Peyer's patch (tissue), 4 donors: ENCODE results near the gene MYO3A. TPM values are rescaled to one million over a fixed set of nuclear protein-coding genes. Genes with fewer than 3 reads are reported as not detected.

Source experiments
- DNase-seq, 3 donors: peaks; one replicate each; pipeline ENCODE4 v3.0.0-alpha.2; 2017 to 2019
- H3K27ac ChIP-seq, 4 donors: fragments of 200-600 bp; sonication (generic); one replicate each; pipeline ENCODE4 v1.5.1; 2016 to 2019
- H3K27me3 ChIP-seq, 2 donors: fragments of 200-600 bp; sonication (generic); one replicate each; pipeline ENCODE4 v1.5.1; 2019
- H3K36me3 ChIP-seq, 3 donors: fragments of 200-600 bp; sonication (generic); one replicate each; pipeline ENCODE4 v1.5.1; 2016 to 2019
- H3K4me1 ChIP-seq, 4 donors: fragments of 200-600 bp; sonication (generic); one replicate each; pipeline ENCODE4 v1.5.1; 2016 to 2019
- H3K4me3 ChIP-seq, 4 donors: fragments of 200-600 bp; sonication (generic); 1 replicate in 3 of 4; 2 replicates in 1 of 4; pipeline ENCODE4 v1.5.1; 2016 to 2019; ENCODE audit warnings: mild to moderate bottlenecking in 1 of 4
- H3K9me3 ChIP-seq, 4 donors: fragments of 200-600 bp; sonication (generic); one replicate each; pipeline ENCODE4 v1.5.1; 2016 to 2019; ENCODE audit warnings: mild to moderate bottlenecking in 1 of 4
- CTCF ChIP-seq, 6 experiments: fragments of 450-650 bp in 4 of 6; fragments of 200-600 bp in 2 of 6; sonication (generic) in 1 of 6; IDR thresholded peaks; one replicate each; pipeline ENCODE4 v1.5.1; 2017 to 2019; ENCODE audit warnings: antibody characterized with exemption in 6 of 6, mild to moderate bottlenecking in 3 of 6, moderate library complexity in 1 of 6
- POLR2A ChIP-seq, 2 donors: fragments of 450-650 bp; IDR thresholded peaks; one replicate each; pipeline ENCODE4 v1.5.1; 2017; ENCODE audit warnings: antibody characterized with exemption in 2 of 2, mild to moderate bottlenecking in 2 of 2, moderate library complexity in 2 of 2
- total RNA-seq, 4 donors: library from RNA; depleted of rRNA; stranded (reverse); fragments of >200 nt; gene quantifications; one replicate each; pipeline ENCODE4 v1.1.0, GENCODE V29; 2016

Gene MYO3A
- total RNA-seq, 4 donors from 2014 or later, result 0.13 to 1.7 TPM; not detected in 2

- Histone ChIP-seq H3K36me3 (no peaks in the 10 kb centered on the region), H3K4me1 (no peaks in the 10 kb centered on the region), H3K4me3 (no peak overlapping the region), H3K9me3 (no peaks in the 10 kb centered on the region), H3K27me3 (no peaks in the 10 kb centered on the region), H3K27ac (no peak overlapping the region)
- TF ChIP-seq POLR2A (IDR thresholded peaks at IDR 0.05), result no peak
- no peak for TF ChIP-seq CTCF (IDR thresholded peaks at IDR 0.05)
- no peak for DNase-seq
Observed at GRCh38 chr10:25914776-25915175, 19.3 kb upstream of the MYO3A start.

DNA sequence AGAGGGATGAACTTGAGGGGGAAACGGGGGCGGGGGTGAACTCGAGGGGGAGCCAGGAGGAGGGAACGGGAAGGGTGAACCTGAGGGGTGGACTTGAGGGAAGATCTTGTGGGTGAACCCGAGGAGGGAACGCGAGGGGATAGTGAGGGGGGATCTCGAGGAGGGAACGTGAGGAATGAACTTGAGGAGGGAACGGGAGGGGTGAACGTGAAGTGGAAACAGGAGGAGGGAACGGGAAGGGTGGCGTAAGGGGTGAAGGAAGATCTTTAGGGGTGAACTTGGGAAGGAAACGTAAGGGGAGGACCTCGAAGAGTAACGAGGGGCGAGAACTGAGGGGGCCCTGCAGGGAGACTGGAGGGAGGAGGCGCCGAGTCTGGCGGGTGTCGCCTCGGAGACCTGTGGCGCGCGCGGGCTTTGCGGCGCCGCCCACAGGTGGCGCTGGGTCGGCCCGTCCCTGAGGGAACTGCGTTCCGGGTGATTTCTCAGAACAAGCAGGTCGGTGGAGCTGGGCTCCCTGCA, 651 bp downstream of the MYO3A start:
- peak overlapping the region; percentile 16 to 34 (median 30) for H3K4me3 ChIP-seq
- TF ChIP-seq CTCF (IDR thresholded peaks at IDR 0.05) (no peak), POLR2A (IDR thresholded peaks at IDR 0.05) (no peak)
- H3K4me1 ChIP-seq, result peaks cover 0 to 5% (median 0%) of the 10 kb centered on the region in 4 donors
- H3K9me3 ChIP-seq, result no peaks in the 10 kb centered on the region
- H3K36me3 ChIP-seq, result no peaks in the 10 kb centered on the region
- peaks cover 0 to 6% of the 10 kb centered on the region in 2 donors for H3K27me3 ChIP-seq
- H3K27ac ChIP-seq, result no peak overlapping the region
- DNase-seq, result no peak

GRCh38 chr10:25938405-25938804, 4.4 kb downstream of the MYO3A start:
- Histone ChIP-seq H3K4me3 (no peak overlapping the region), H3K27ac (no peak overlapping the region), H3K36me3 (no peaks in the 10 kb centered on the region), H3K9me3 (no peaks in the 10 kb centered on the region), H3K27me3 (peaks cover 0 to 6% of the 10 kb centered on the region in 2 donors), H3K4me1 (peaks cover 0 to 5% (median 0%) of the 10 kb centered on the region in 4 donors)
- no peak for DNase-seq
- TF ChIP-seq CTCF (IDR thresholded peaks at IDR 0.05) (no peak), POLR2A (IDR thresholded peaks at IDR 0.05) (no peak)

GRCh38 chr10:25944771-25945170, 10.7 kb downstream of the MYO3A start:
- Histone ChIP-seq H3K36me3 (no peaks in the 10 kb centered on the region), H3K9me3 (no peaks in the 10 kb centered on the region), H3K27ac (no peak overlapping the region), H3K27me3 (no peaks in the 10 kb centered on the region), H3K4me3 (no peak overlapping the region), H3K4me1 (no peaks in the 10 kb centered on the region)
- no peak for DNase-seq
- TF ChIP-seq CTCF (IDR thresholded peaks at IDR 0.05) (no peak), POLR2A (IDR thresholded peaks at IDR 0.05) (no peak)

DNA sequence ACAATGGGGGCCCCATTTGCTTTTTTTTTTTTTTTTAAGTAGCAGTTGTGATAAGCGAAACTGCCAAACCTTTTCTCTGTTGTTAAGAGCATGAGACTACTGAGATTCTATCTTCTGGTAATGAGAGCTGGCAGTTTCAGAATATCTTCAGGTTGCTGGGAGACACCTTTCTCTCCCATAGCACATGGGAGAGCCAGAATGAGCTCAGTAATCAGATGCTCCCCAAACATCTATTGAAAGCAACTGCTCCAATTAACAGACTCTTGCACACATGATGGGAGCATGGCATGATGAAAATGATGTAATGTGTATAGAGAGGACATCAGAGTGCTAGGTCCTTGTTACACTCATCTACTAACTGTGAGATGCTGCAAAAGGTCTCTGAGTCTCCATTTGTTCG, 18.8 kb downstream of the MYO3A start:
- no peaks in the 10 kb centered on the region for H3K36me3 ChIP-seq

More for the DNA sequence above, 18.8 kb downstream of the MYO3A start:
- Histone ChIP-seq H3K27ac (no peak overlapping the region), H3K4me3 (no peak overlapping the region), H3K9me3 (no peaks in the 10 kb centered on the region), H3K4me1 (no peaks in the 10 kb centered on the region), H3K27me3 (no peaks in the 10 kb centered on the region)
- no peak for DNase-seq
- TF ChIP-seq POLR2A (IDR thresholded peaks at IDR 0.05) (no peak), CTCF (IDR thresholded peaks at IDR 0.05) (no peak)
